GM12878 (cell line): ENCODE data around the gene IKZF1. TPM values are rescaled to one million over a fixed set of nuclear protein-coding genes. Genes with fewer than 3 reads are reported as not detected.

Experiments
- CBX5 ChIP-seq: sonication (generic); IDR thresholded peaks from 2 replicates; pipeline ENCODE4 v1.6.1; 2016; ENCODE audit warnings: low read depth, moderate library complexity, mild to moderate bottlenecking, inconsistent platforms
- CREB1 ChIP-seq: IDR thresholded peaks from 2 replicates; pipeline ENCODE4 v1.6.1; 2012; ENCODE audit warnings: low read depth, mild to moderate bottlenecking, inconsistent platforms
- DPF2 ChIP-seq: fragments of 450-650 bp; IDR thresholded peaks from 2 replicates; pipeline ENCODE4 v1.6.1; 2017; ENCODE audit warnings: mild to moderate bottlenecking
- GABPA ChIP-seq: IDR thresholded peaks from 2 replicates; pipeline ENCODE4 v1.6.1; 2014; ENCODE audit warnings: antibody characterized with exemption, low read depth, mild to moderate bottlenecking, inconsistent platforms
- HDAC6 ChIP-seq: fragments of 200-600 bp; sonication (generic); IDR thresholded peaks from one replicate; pipeline ENCODE4 v1.8.0; 2017; ENCODE audit warnings: antibody characterized with exemption; ENCODE audit not compliant: unreplicated experiment
- KAT2A ChIP-seq: conservative IDR thresholded peaks from 2 replicates; pipeline ENCODE4 v1.6.1; 2011; ENCODE audit warnings: low read depth, low read length; ENCODE audit not compliant: control insufficient read depth
- MTA2 ChIP-seq: fragments of 450-650 bp; IDR thresholded peaks from 2 replicates; pipeline ENCODE4 v1.6.1; 2016; ENCODE audit warnings: low read depth, mild to moderate bottlenecking, moderate library complexity
- MXI1 ChIP-seq: fragments of 150-350 bp; IDR thresholded peaks from 2 replicates; pipeline ENCODE4 v1.6.1; 2011; ENCODE audit warnings: low read depth, mild to moderate bottlenecking, inconsistent platforms, low read length, improper control_type of control experiment
- NFYA ChIP-seq: IDR thresholded peaks from 2 replicates; pipeline ENCODE4 v1.6.1; 2011; ENCODE audit warnings: low read depth, mild to moderate bottlenecking, low read length, improper control_type of control experiment, borderline replicate concordance
- PAX5 ChIP-seq: IDR thresholded peaks from 2 replicates; pipeline ENCODE4 v1.6.1; 2011; ENCODE audit warnings: low read depth, low read length, borderline replicate concordance
- SREBF2 ChIP-seq: IDR thresholded peaks from 2 replicates; pipeline ENCODE4 v1.6.1; 2012; ENCODE audit warnings: mild to moderate bottlenecking, low read length
- SUPT20H ChIP-seq: IDR thresholded peaks from 2 replicates; pipeline ENCODE4 v1.6.1; 2011; ENCODE audit warnings: low read depth, mild to moderate bottlenecking, low read length, moderate library complexity, borderline replicate concordance; ENCODE audit not compliant: control insufficient read depth
- SUZ12 ChIP-seq: fragments of 200-600 bp; sonication (generic); IDR thresholded peaks from one replicate; pipeline ENCODE4 v1.6.1; 2018; ENCODE audit warnings: antibody characterized with exemption, mild to moderate bottlenecking; ENCODE audit not compliant: unreplicated experiment
- TAF1 ChIP-seq: IDR thresholded peaks from 2 replicates; pipeline ENCODE4 v1.6.1; 2011; ENCODE audit warnings: mild to moderate bottlenecking, low read depth, low read length, borderline replicate concordance
- TCF3 ChIP-seq: IDR thresholded peaks from 2 replicates; pipeline ENCODE4 v1.6.1; 2012; ENCODE audit warnings: low read depth, mild to moderate bottlenecking, low read length, borderline replicate concordance; ENCODE audit not compliant: insufficient read depth
- ZNF384 ChIP-seq: IDR thresholded peaks from 2 replicates; pipeline ENCODE4 v1.6.1; 2012; ENCODE audit warnings: low read depth, mild to moderate bottlenecking, low read length, improper control_type of control experiment, borderline replicate concordance
- ZSCAN29 ChIP-seq: fragments of 450-650 bp; IDR thresholded peaks from 2 replicates; pipeline ENCODE4 v1.6.1; 2017; ENCODE audit warnings: mild to moderate bottlenecking, moderate library complexity
- polyA plus RNA-seq, 11 experiments: library from polyadenylated mRNA; depleted of rRNA in 4 of 11; unstranded in 6 of 11; stranded (reverse) in 5 of 11; fragments of >200 nt; fragmentation: Nextera tagmentation in 4 of 11; fragmentation: Illumina TruSeq in 1 of 11; extraction: Ambion mirVana in 4 of 11; extraction: Trizol in 1 of 11; gene quantifications; 1 replicate in 1 of 11; 2 replicates in 10 of 11; pipeline versions ENCODE4 v1.2.1 to v1.2.3, GENCODE V29; 2011 to 2016; ENCODE audit warnings: inconsistent platforms in 2 of 11, missing spikeins in 2 of 11, low read depth in 1 of 11
- total RNA-seq, 4 experiments: library from RNA; depleted of rRNA in 3 of 4; stranded (reverse); fragments of >200 nt in 3 of 4; fragmentation: Illumina TruSeq in 1 of 4; extraction: Trizol in 1 of 4; gene quantifications; 2 replicates each; pipeline versions ENCODE4 v1.2.1 to v1.2.3, GENCODE V29; 2013 to 2021
- TF ChIP-seq, protein P1 (sequence below): IDR thresholded peaks from 2 replicates; pipeline ENCODE4 v1.6.1; 2012; ENCODE audit warnings: improper control_type of control experiment, low read depth, low read length; ENCODE audit not compliant: insufficient replicate concordance
- TF ChIP-seq, protein P2 (sequence below): fragments of 450-650 bp; IDR thresholded peaks from 2 replicates; pipeline ENCODE4 v1.6.1; 2017; ENCODE audit warnings: mild to moderate bottlenecking
- TF ChIP-seq, protein P3 (sequence below): IDR thresholded peaks from 2 replicates; pipeline ENCODE4 v1.6.1; 2012; ENCODE audit warnings: low read length, inconsistent platforms
- TF ChIP-seq, protein P4 (sequence below): fragments of 450-650 bp; IDR thresholded peaks from 2 replicates; pipeline ENCODE4 v1.6.1; 2014; ENCODE audit warnings: mild to moderate bottlenecking

Gene IKZF1
- total and polyA plus RNA-seq, 10 of the 15 experiments (the other 5 are each of a cell fraction or from before 2014, with no cell fraction given) = 27.2 to 125 (median 71.6) TPM

DNA sequence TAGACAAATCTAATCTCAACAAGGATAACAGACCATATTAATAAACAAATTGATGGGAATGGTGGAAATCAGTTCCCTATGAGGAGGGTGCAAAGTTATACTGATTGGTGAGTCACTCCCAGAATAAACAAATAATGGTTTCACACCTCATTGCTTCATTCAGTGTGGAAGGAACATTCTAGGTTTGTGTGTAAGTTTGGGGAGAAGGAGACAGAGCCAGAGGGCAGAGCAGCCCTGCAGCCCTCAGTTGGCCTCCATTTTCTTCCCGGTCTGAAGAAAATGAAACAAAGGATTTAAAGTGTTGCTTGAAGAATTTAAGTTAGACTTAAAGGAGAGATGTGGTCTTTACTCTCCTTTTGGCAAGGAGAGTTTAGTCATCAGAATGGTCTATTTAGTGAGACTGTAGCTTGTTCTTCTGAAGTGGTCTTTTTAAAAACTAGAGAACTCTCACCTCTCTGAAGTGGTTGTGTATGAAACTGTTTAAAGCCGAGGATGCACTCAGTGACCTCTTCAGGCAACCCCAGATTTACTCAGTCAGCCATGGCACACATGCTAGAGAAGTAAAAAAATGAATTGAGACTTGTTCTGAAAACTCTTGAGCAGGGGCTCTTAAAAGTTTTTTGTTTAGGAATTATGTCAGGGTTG lies 27.2 kb downstream of the IKZF1 start (continued):
- TF ChIP-seq, protein P1, sequence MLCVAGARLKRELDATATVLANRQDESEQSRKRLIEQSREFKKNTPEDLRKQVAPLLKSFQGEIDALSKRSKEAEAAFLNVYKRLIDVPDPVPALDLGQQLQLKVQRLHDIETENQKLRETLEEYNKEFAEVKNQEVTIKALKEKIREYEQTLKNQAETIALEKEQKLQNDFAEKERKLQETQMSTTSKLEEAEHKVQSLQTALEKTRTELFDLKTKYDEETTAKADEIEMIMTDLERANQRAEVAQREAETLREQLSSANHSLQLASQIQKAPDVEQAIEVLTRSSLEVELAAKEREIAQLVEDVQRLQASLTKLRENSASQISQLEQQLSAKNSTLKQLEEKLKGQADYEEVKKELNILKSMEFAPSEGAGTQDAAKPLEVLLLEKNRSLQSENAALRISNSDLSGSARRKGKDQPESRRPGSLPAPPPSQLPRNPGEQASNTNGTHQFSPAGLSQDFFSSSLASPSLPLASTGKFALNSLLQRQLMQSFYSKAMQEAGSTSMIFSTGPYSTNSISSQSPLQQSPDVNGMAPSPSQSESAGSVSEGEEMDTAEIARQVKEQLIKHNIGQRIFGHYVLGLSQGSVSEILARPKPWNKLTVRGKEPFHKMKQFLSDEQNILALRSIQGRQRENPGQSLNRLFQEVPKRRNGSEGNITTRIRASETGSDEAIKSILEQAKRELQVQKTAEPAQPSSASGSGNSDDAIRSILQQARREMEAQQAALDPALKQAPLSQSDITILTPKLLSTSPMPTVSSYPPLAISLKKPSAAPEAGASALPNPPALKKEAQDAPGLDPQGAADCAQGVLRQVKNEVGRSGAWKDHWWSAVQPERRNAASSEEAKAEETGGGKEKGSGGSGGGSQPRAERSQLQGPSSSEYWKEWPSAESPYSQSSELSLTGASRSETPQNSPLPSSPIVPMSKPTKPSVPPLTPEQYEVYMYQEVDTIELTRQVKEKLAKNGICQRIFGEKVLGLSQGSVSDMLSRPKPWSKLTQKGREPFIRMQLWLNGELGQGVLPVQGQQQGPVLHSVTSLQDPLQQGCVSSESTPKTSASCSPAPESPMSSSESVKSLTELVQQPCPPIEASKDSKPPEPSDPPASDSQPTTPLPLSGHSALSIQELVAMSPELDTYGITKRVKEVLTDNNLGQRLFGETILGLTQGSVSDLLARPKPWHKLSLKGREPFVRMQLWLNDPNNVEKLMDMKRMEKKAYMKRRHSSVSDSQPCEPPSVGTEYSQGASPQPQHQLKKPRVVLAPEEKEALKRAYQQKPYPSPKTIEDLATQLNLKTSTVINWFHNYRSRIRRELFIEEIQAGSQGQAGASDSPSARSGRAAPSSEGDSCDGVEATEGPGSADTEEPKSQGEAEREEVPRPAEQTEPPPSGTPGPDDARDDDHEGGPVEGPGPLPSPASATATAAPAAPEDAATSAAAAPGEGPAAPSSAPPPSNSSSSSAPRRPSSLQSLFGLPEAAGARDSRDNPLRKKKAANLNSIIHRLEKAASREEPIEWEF = peak; percentile 13
- TF ChIP-seq, protein P2, sequence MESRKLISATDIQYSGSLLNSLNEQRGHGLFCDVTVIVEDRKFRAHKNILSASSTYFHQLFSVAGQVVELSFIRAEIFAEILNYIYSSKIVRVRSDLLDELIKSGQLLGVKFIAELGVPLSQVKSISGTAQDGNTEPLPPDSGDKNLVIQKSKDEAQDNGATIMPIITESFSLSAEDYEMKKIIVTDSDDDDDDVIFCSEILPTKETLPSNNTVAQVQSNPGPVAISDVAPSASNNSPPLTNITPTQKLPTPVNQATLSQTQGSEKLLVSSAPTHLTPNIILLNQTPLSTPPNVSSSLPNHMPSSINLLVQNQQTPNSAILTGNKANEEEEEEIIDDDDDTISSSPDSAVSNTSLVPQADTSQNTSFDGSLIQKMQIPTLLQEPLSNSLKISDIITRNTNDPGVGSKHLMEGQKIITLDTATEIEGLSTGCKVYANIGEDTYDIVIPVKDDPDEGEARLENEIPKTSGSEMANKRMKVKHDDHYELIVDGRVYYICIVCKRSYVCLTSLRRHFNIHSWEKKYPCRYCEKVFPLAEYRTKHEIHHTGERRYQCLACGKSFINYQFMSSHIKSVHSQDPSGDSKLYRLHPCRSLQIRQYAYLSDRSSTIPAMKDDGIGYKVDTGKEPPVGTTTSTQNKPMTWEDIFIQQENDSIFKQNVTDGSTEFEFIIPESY = no peak
- TF ChIP-seq ZNF384 = peak; percentile 66; the same call in 1 of the 2 replicates
- TF ChIP-seq ZSCAN29 = no peak
- no peak for TF ChIP-seq CREB1
- no peak for TF ChIP-seq TCF3
- no peak for TF ChIP-seq SUPT20H
- peak; percentile 80 for TF ChIP-seq MTA2
- no peak for TF ChIP-seq SREBF2
- no peak for TF ChIP-seq NFYA
- TF ChIP-seq TAF1 = no peak
- TF ChIP-seq, protein P3, sequence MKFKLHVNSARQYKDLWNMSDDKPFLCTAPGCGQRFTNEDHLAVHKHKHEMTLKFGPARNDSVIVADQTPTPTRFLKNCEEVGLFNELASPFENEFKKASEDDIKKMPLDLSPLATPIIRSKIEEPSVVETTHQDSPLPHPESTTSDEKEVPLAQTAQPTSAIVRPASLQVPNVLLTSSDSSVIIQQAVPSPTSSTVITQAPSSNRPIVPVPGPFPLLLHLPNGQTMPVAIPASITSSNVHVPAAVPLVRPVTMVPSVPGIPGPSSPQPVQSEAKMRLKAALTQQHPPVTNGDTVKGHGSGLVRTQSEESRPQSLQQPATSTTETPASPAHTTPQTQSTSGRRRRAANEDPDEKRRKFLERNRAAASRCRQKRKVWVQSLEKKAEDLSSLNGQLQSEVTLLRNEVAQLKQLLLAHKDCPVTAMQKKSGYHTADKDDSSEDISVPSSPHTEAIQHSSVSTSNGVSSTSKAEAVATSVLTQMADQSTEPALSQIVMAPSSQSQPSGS = peak; percentile 85
- TF ChIP-seq PAX5 = peak; percentile 88
- TF ChIP-seq HDAC6 = no peak
- peak; percentile 75 for TF ChIP-seq CBX5
- TF ChIP-seq, protein P4, sequence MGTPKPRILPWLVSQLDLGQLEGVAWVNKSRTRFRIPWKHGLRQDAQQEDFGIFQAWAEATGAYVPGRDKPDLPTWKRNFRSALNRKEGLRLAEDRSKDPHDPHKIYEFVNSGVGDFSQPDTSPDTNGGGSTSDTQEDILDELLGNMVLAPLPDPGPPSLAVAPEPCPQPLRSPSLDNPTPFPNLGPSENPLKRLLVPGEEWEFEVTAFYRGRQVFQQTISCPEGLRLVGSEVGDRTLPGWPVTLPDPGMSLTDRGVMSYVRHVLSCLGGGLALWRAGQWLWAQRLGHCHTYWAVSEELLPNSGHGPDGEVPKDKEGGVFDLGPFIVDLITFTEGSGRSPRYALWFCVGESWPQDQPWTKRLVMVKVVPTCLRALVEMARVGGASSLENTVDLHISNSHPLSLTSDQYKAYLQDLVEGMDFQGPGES = no peak
- no peak for TF ChIP-seq SUZ12
- no peak for TF ChIP-seq KAT2A
- peak; percentile 82 for TF ChIP-seq MXI1
- TF ChIP-seq DPF2 = peak; percentile 86; the same call in 1 of the 2 replicates
- 0 out of 2 replicates have a peak, but pooled peaks have one; percentile 19 for TF ChIP-seq GABPA
